Adrenal gland (tissue), 12 donors: ENCODE results near the gene OGFOD2. TPM values are rescaled to one million over a fixed set of nuclear protein-coding genes. Genes with fewer than 3 reads are reported as not detected.

Source experiments
- DNase-seq, 7 donors: peaks; one replicate each; pipeline ENCODE4 v3.0.0-alpha.2; 2019 to 2020
- H3K27ac ChIP-seq, 5 donors: fragments of 200-600 bp; sonication (generic) in 4 of 5; 1 replicate in 3 of 5; 2 replicates in 2 of 5; pipeline versions ENCODE4 v1.5.1 to v1.8.0; 2016 to 2020; ENCODE audit warnings: mild to moderate bottlenecking in 1 of 5
- H3K27me3 ChIP-seq: fragments of 200-600 bp; 2 replicates; pipeline ENCODE4 v1.8.0; 2021
- H3K36me3 ChIP-seq, 2 donors: fragments of 200-600 bp; replicated peaks in 1 of 2; 1 replicate in 1 of 2; 2 replicates in 1 of 2; pipeline versions ENCODE4 v1.5.1 to v1.8.0; 2018 to 2022
- H3K4me1 ChIP-seq, 2 donors: fragments of 200-600 bp; replicated peaks in 1 of 2; 1 replicate in 1 of 2; 2 replicates in 1 of 2; pipeline versions ENCODE4 v1.5.1 to v1.8.0; 2018 to 2021
- H3K4me3 ChIP-seq, 4 donors: fragments of 200-600 bp; sonication (generic) in 3 of 4; one replicate each; pipeline ENCODE4 v1.5.1; 2016 to 2018
- H3K9me3 ChIP-seq, 3 donors: fragments of 200-600 bp; sonication (generic) in 1 of 3; replicated peaks in 1 of 3; 1 replicate in 2 of 3; 2 replicates in 1 of 3; pipeline versions ENCODE4 v1.5.1 to v1.8.0; 2016 to 2021
- POLR2A ChIP-seq, 2 donors: fragments of 450-650 bp; IDR thresholded peaks; one replicate each; pipeline ENCODE4 v1.6.1; 2017; ENCODE audit warnings: antibody characterized with exemption in 2 of 2, mild to moderate bottlenecking in 2 of 2, moderate library complexity in 1 of 2
- WGBS, 4 donors: extraction: QIAGEN DNeasy Blood & Tissue Kit in 2 of 4; methylation state at CpG; one replicate each; pipeline versions ENCODE4 v1.1.5 to v1.1.7; 2013 to 2017; 5-methylcytosine and 5-hydroxymethylcytosine counted together
- intact Hi-C, 2 donors: fragments of 100-400 bp; cut with DNase I; formaldehyde crosslinking; loops; one replicate each; pipeline versions ENCODE4 v1.14.1 to v1.15.0; 2022 to 2023
- polyA plus RNA-seq, 3 donors: library from polyadenylated mRNA; stranded (reverse); fragments of 200-250 nt in 2 of 3; fragments of 350-450 nt in 1 of 3; fragmentation: Illumina TruSeq in 1 of 3; extraction: RNeasy Lipid Tissue Mini Kit (QIAGEN cat#74804) in 1 of 3; gene quantifications; one replicate each; pipeline ENCODE4 v1.2.3, GENCODE V29; 2013 to 2014
- total RNA-seq, 9 donors: library from RNA; depleted of rRNA in 4 of 9; stranded (reverse); fragments of >200 nt in 4 of 9; fragments of 120-200 nt in 1 of 9; fragmentation: NEBNext Ultra II Directional in 1 of 9; extraction: Animal tissue kit (Norgen Biotek cat#: 25700) in 1 of 9; gene quantifications; one replicate each; pipeline versions ENCODE4 v1.1.0 to v1.2.4, GENCODE V29; 2013 to 2023
- TF ChIP-seq, protein P1 (sequence below), 6 experiments: fragments of 450-650 bp in 4 of 6; fragments of 200-600 bp in 2 of 6; sonication (generic) in 1 of 6; IDR thresholded peaks; 1 replicate in 5 of 6; 2 replicates in 1 of 6; pipeline versions ENCODE4 v1.5.1 to v1.8.0; 2016 to 2021; ENCODE audit warnings: antibody characterized with exemption in 6 of 6, mild to moderate bottlenecking in 2 of 6, moderate library complexity in 1 of 6
- donor health status: healthy with polysubstance abuse.
- donor health status: Bipolar disorder and iron deficiency.
- donor health status: DM: yes; HTN: yes; CAD: no.
- donor health status: DM: no; HTN: no; CAD: no.
- donor health status: DM: no; HTN: no; CAD: no.
- donor health status: DM: yes; HTN: yes; CAD: no.

The OGFOD2 gene
- total and polyA plus RNA-seq, 12 donors, result 6.2 to 44.8 (median 20.3) TPM

GRCh38 chr12:122943196-122943595, 31.8 kb upstream of the OGFOD2 start:
- intact Hi-C loops, result loop anchor here in 1 of 2 donors (10.0 kb wide), 1 partner anchor 148 kb away; no protein-coding TSS in a partner anchor
- Histone ChIP-seq H3K27me3 (no peaks in the 10 kb centered on the region), H3K4me1 (peaks cover 23 to 25% of the 10 kb centered on the region in 2 donors), H3K4me3 (no peak overlapping the region), H3K27ac (peak overlapping the region in 1 of 5 donors; percentile 35), H3K36me3 (no peaks in the 10 kb centered on the region), H3K9me3 (no peaks in the 10 kb centered on the region)
- peak in 3 of 7 donors; percentile 33 to 60 (median 35) for DNase-seq
- TF ChIP-seq, protein P1, sequence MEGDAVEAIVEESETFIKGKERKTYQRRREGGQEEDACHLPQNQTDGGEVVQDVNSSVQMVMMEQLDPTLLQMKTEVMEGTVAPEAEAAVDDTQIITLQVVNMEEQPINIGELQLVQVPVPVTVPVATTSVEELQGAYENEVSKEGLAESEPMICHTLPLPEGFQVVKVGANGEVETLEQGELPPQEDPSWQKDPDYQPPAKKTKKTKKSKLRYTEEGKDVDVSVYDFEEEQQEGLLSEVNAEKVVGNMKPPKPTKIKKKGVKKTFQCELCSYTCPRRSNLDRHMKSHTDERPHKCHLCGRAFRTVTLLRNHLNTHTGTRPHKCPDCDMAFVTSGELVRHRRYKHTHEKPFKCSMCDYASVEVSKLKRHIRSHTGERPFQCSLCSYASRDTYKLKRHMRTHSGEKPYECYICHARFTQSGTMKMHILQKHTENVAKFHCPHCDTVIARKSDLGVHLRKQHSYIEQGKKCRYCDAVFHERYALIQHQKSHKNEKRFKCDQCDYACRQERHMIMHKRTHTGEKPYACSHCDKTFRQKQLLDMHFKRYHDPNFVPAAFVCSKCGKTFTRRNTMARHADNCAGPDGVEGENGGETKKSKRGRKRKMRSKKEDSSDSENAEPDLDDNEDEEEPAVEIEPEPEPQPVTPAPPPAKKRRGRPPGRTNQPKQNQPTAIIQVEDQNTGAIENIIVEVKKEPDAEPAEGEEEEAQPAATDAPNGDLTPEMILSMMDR (IDR thresholded peaks at IDR 0.05), result no peak
- no peak for TF ChIP-seq POLR2A (IDR thresholded peaks at IDR 0.05)
- WGBS, 4 donors, result 52 to 67% (median 62%) methylated on average over 13 of the region's 13 CpGs

- intact Hi-C loops, result loop anchor here in 1 of 2 donors (10.0 kb wide), 1 partner anchor 150 kb away; no protein-coding TSS in a partner anchor
Observed at GRCh38 chr12:122944605-122945592, 30.1 kb upstream of the OGFOD2 start.

GRCh38 chr12:122946690-122947341, 28.2 kb upstream of the OGFOD2 start:
- Histone ChIP-seq H3K36me3 (no peaks in the 10 kb centered on the region), H3K4me1 (peaks cover 23 to 25% of the 10 kb centered on the region in 2 donors), H3K27ac (peak overlapping the region in 4 of 5 donors; percentile 45 to 85 (median 76)), H3K9me3 (no peaks in the 10 kb centered on the region), H3K4me3 (no peak overlapping the region), H3K27me3 (no peaks in the 10 kb centered on the region)
- TF ChIP-seq, protein P1 (IDR thresholded peaks at IDR 0.05), result peak in 5 of 6 experiments; percentile 12 to 30 (median 19)
- peak; percentile 37 to 67 for TF ChIP-seq POLR2A (IDR thresholded peaks at IDR 0.05)
- peak; percentile 83 to 98 (median 96) for DNase-seq
- WGBS, 4 donors, result 40 to 58% (median 50%) methylated on average over 8 to 10 of the region's 10 CpGs
- intact Hi-C loops, result loop anchor here in 1 of 2 donors (10.0 kb wide), 1 partner anchor 152 kb away; no protein-coding TSS in a partner anchor

More at GRCh38 chr12:122944605-122945592, 30.1 kb upstream of the OGFOD2 start:
- Histone ChIP-seq H3K36me3 (no peaks in the 10 kb centered on the region), H3K9me3 (no peaks in the 10 kb centered on the region), H3K27ac (peak overlapping the region in 1 of 5 donors; percentile 7), H3K4me1 (peaks cover 23 to 25% of the 10 kb centered on the region in 2 donors), H3K27me3 (no peaks in the 10 kb centered on the region), H3K4me3 (no peak overlapping the region)
- peak in 6 of 7 donors; percentile 35 to 69 (median 62) for DNase-seq
- no peak for TF ChIP-seq POLR2A (IDR thresholded peaks at IDR 0.05)
- TF ChIP-seq, protein P1 (IDR thresholded peaks at IDR 0.05), result no peak
- 54 to 66% (median 59%) methylated on average over 3 to 14 of the region's 14 CpGs for WGBS, 4 donors
